HEK293 (cell line): ENCODE measurements around the gene GNAS-AS1.

Source experiments
- CTCF ChIA-PET: fragments of 350-600 bp; formaldehyde crosslinking; extraction: SDS; loops from one replicate; lab custom pipeline; 2021; ENCODE audit warnings: antibody characterized with exemption; lab: Yijun Ruan, JAX
- POLR2A ChIA-PET: fragments of 300-600 bp; formaldehyde crosslinking; extraction: SDS; loops from one replicate; lab custom pipeline; 2020; ENCODE audit warnings: antibody characterized with exemption, inconsistent platforms; lab: Yijun Ruan, JAX
- H3K27ac ChIP-seq: fragments of 200-500 bp; sonication (Bioruptor generic); 2 replicates; pipeline ENCODE4 v1.5.1; 2014; ENCODE audit warnings: low read depth, low read length, control low read depth, inconsistent platforms; ENCODE audit errors: extremely low read depth
- H3K36me3 ChIP-seq, 2 experiments: fragments of 200-500 bp in 1 of 2; sonication (Bioruptor generic) in 1 of 2; 1 replicate in 1 of 2; 2 replicates in 1 of 2; pipeline ENCODE4 v1.5.1; 2014 to 2017; ENCODE audit warnings: inconsistent platforms in 2 of 2, low read length in 2 of 2; ENCODE audit not compliant: control insufficient read depth in 2 of 2, insufficient read depth in 1 of 2
- H3K4me1 ChIP-seq: fragments of 200-500 bp; sonication (Bioruptor generic); 2 replicates; pipeline ENCODE4 v1.5.1; 2014; ENCODE audit warnings: mild to moderate bottlenecking, low read length, inconsistent platforms; ENCODE audit not compliant: control insufficient read depth, insufficient read depth
- H3K4me3 ChIP-seq: 2 replicates; pipeline ENCODE4 v1.5.1; 2011; ENCODE audit warnings: low read depth, mild to moderate bottlenecking, control low read depth, low read length, moderate library complexity
- H3K9me3 ChIP-seq: fragments of 200-500 bp; sonication (Bioruptor generic); 2 replicates; pipeline ENCODE4 v1.5.1; 2014; ENCODE audit warnings: low read depth, low read length, inconsistent platforms; ENCODE audit not compliant: control insufficient read depth, insufficient read depth
- BCL11A ChIP-seq: fragments of 450-650 bp; formaldehyde crosslinking; IDR thresholded peaks from 2 replicates; pipeline ENCODE4 v1.5.1; 2016; ENCODE audit warnings: low read depth, missing biosample characterization, missing genetic modification characterization
- HOXA7 ChIP-seq: sonication (generic); formaldehyde crosslinking; IDR thresholded peaks from 2 replicates; pipeline ENCODE4 v1.8.1; 2022; ENCODE audit warnings: missing genetic modification reagents, borderline replicate concordance
- INSM2 ChIP-seq: fragments of 450-650 bp; formaldehyde crosslinking; IDR thresholded peaks from 2 replicates; pipeline ENCODE4 v1.5.1; 2016; ENCODE audit warnings: missing biosample characterization, missing genetic modification characterization
- KLF16 ChIP-seq: fragments of 450-650 bp; formaldehyde crosslinking; IDR thresholded peaks from 2 replicates; pipeline ENCODE4 v1.5.1; 2017; ENCODE audit warnings: missing biosample characterization, missing genetic modification characterization
- SCRT2 ChIP-seq: fragments of 450-650 bp; formaldehyde crosslinking; IDR thresholded peaks from 2 replicates; pipeline ENCODE4 v1.5.1; 2016; ENCODE audit warnings: missing biosample characterization, missing genetic modification characterization
- ZBTB6 ChIP-seq: fragments of 450-650 bp; formaldehyde crosslinking; IDR thresholded peaks from 2 replicates; pipeline ENCODE4 v1.5.1; 2017; ENCODE audit warnings: missing biosample characterization, missing genetic modification characterization
- ZFP37 ChIP-seq: fragments of 450-650 bp; formaldehyde crosslinking; IDR thresholded peaks from 2 replicates; pipeline ENCODE4 v1.5.1; 2016; ENCODE audit warnings: missing biosample characterization, missing genetic modification characterization
- ZFP41 ChIP-seq: fragments of 450-650 bp; formaldehyde crosslinking; IDR thresholded peaks from 2 replicates; pipeline ENCODE4 v1.5.1; 2016; ENCODE audit warnings: missing biosample characterization, missing genetic modification characterization, borderline replicate concordance
- ZNF133 ChIP-seq: fragments of 450-650 bp; formaldehyde crosslinking; IDR thresholded peaks from 2 replicates; pipeline ENCODE4 v1.5.1; 2016; ENCODE audit warnings: missing biosample characterization, missing genetic modification characterization
- ZNF138 ChIP-seq: fragments of 450-650 bp; formaldehyde crosslinking; IDR thresholded peaks from 2 replicates; pipeline ENCODE4 v1.5.1; 2016; ENCODE audit warnings: missing biosample characterization, missing genetic modification characterization, borderline replicate concordance
- ZNF148 ChIP-seq: fragments of 450-650 bp; formaldehyde crosslinking; IDR thresholded peaks from 2 replicates; pipeline ENCODE4 v1.5.0; 2017; ENCODE audit warnings: missing biosample characterization, missing genetic modification characterization, borderline replicate concordance
- ZNF274 ChIP-seq, 2 experiments: fragments of 200-500 bp in 1 of 2; fragments of 450-650 bp in 1 of 2; sonication (Bioruptor generic) in 1 of 2; formaldehyde crosslinking in 1 of 2; IDR thresholded peaks; 2 replicates each; pipeline versions ENCODE4 v1.5.1 to v1.6.1; 2014 to 2016; ENCODE audit warnings: borderline replicate concordance in 1 of 2, inconsistent platforms in 1 of 2, low read length in 1 of 2, missing biosample characterization in 1 of 2, missing genetic modification characterization in 1 of 2
- ZNF302 ChIP-seq: fragments of 450-650 bp; formaldehyde crosslinking; IDR thresholded peaks from 2 replicates; pipeline ENCODE4 v1.5.1; 2016; ENCODE audit warnings: missing biosample characterization, missing genetic modification characterization, low read depth
- ZNF362 ChIP-seq: fragments of 450-650 bp; formaldehyde crosslinking; IDR thresholded peaks from 2 replicates; pipeline ENCODE4 v1.5.1; 2016; ENCODE audit warnings: missing biosample characterization, missing genetic modification characterization
- ZNF488 ChIP-seq: fragments of 450-650 bp; formaldehyde crosslinking; IDR thresholded peaks from 2 replicates; pipeline ENCODE4 v1.5.1; 2016; ENCODE audit warnings: missing biosample characterization, missing genetic modification characterization
- ZNF549 ChIP-seq: fragments of 450-650 bp; IDR thresholded peaks from 2 replicates; pipeline ENCODE4 v1.5.1; 2018; ENCODE audit warnings: missing biosample characterization, missing genetic modification characterization, mild to moderate bottlenecking, inconsistent platforms, moderate library complexity
- ZNF621 ChIP-seq: fragments of 450-650 bp; formaldehyde crosslinking; IDR thresholded peaks from 2 replicates; pipeline ENCODE4 v1.5.1; 2017; ENCODE audit warnings: missing biosample characterization, missing genetic modification characterization
- ZNF670 ChIP-seq: fragments of 450-650 bp; formaldehyde crosslinking; IDR thresholded peaks from 2 replicates; pipeline ENCODE4 v1.5.1; 2016; ENCODE audit warnings: missing biosample characterization, missing genetic modification characterization, low read depth
- ZNF692 ChIP-seq: fragments of 450-650 bp; formaldehyde crosslinking; IDR thresholded peaks from 2 replicates; pipeline ENCODE4 v1.5.1; 2016; ENCODE audit warnings: missing biosample characterization, missing genetic modification characterization
- ZNF777 ChIP-seq: fragments of 450-650 bp; formaldehyde crosslinking; IDR thresholded peaks from 2 replicates; pipeline ENCODE4 v1.5.1; 2017; ENCODE audit warnings: missing biosample characterization, missing genetic modification characterization, borderline replicate concordance
- ZNF792 ChIP-seq: fragments of 450-650 bp; formaldehyde crosslinking; IDR thresholded peaks from 2 replicates; pipeline ENCODE4 v1.5.1; 2016; ENCODE audit warnings: missing biosample characterization, missing genetic modification characterization
- ZSCAN4 ChIP-seq: fragments of 450-650 bp; formaldehyde crosslinking; IDR thresholded peaks from 2 replicates; pipeline ENCODE4 v1.5.1; 2017; ENCODE audit warnings: missing biosample characterization, missing genetic modification characterization

Gene GNAS-AS1

GRCh38 chr20:58867211-58867610 is 16.5 kb upstream of the GNAS-AS1 start:
- POLR2A ChIA-PET: interaction anchor here (0.7 kb wide), 1 partner anchor 397 kb away, joined by 4 read pairs; no protein-coding TSS in a partner anchor
- TF ChIP-seq ZNF488 (no peak), HOXA7 (CRISPR knock-in tag) (no peak), ZNF670 (tag by site-specific recombination) (no peak), ZFP37 (tag by site-specific recombination) (no peak), ZNF274 (IDR thresholded peaks at IDR 0.05; ENCODE audit: low read length) (no peak), ZNF274 (tag by site-specific recombination; IDR thresholded peaks at IDR 0.05; ENCODE audit: borderline replicate concordance) (no peak), ZNF133 (no peak), KLF16 (tag by site-specific recombination) (no peak), ZNF148 (no peak), ZNF692 (tag by site-specific recombination) (no peak), ZNF138 (tag by site-specific recombination) (no peak), ZNF549 (tag by site-specific recombination) (no peak), ZNF302 (tag by site-specific recombination) (no peak)
- H3K36me3 ChIP-seq: no peaks in the 10 kb centered on the region
- no peak overlapping the region for H3K27ac ChIP-seq
- no peak overlapping the region for H3K4me3 ChIP-seq
- no peaks in the 10 kb centered on the region for H3K9me3 ChIP-seq
- CTCF ChIA-PET: interaction anchor here (0.6 to 1.6 kb wide), 3 partner anchors 165 to 386 kb away, joined by 3 to 4 read pairs (median 4); partner anchors contain the start of gene ATP5F1E
- H3K4me1 ChIP-seq: no peaks in the 10 kb centered on the region

GRCh38 chr20:58865843-58866242 is 15.1 kb upstream of the GNAS-AS1 start:
- H3K36me3 ChIP-seq: no peaks in the 10 kb centered on the region
- POLR2A ChIA-PET: no interaction called here
- no peak overlapping the region for H3K27ac ChIP-seq
- no peak overlapping the region for H3K4me3 ChIP-seq
- no peaks in the 10 kb centered on the region for H3K4me1 ChIP-seq
- CTCF ChIA-PET: no interaction called here
- no peaks in the 10 kb centered on the region for H3K9me3 ChIP-seq
- TF ChIP-seq ZNF792 (tag by site-specific recombination) (no peak), ZBTB6 (no peak), INSM2 (tag by site-specific recombination) (no peak), ZFP41 (tag by site-specific recombination) (no peak), ZNF362 (tag by site-specific recombination) (no peak), ZNF777 (tag by site-specific recombination) (no peak), ZNF621 (tag by site-specific recombination) (no peak), ZSCAN4 (no peak), SCRT2 (tag by site-specific recombination) (no peak), BCL11A (tag by site-specific recombination) (no peak)
